Suprapubic skin (tissue), 4 donors: ENCODE results near the gene ATXN7.

Experiments
- EP300 ChIP-seq: sonication (generic); formaldehyde crosslinking; IDR thresholded peaks from one replicate; pipeline ENCODE4 v1.6.1; 2017; ENCODE audit warnings: antibody characterized with exemption
- POLR2A ChIP-seq, 2 donors: fragments of 450-650 bp; IDR thresholded peaks; one replicate each; pipeline ENCODE4 v1.6.1; 2017; ENCODE audit warnings: antibody characterized with exemption in 2 of 2, mild to moderate bottlenecking in 2 of 2, moderate library complexity in 2 of 2
- POLR2AphosphoS5 ChIP-seq, 3 donors: sonication (generic); formaldehyde crosslinking; IDR thresholded peaks; one replicate each; pipeline ENCODE4 v1.6.1; 2017; ENCODE audit warnings: antibody characterized with exemption in 3 of 3
- TF ChIP-seq, protein P1 (sequence below), 2 donors: fragments of 200-600 bp in 1 of 2; fragments of 450-650 bp in 1 of 2; sonication (generic) in 1 of 2; IDR thresholded peaks; one replicate each; pipeline ENCODE4 v1.5.1; 2016 to 2019; ENCODE audit warnings: antibody characterized with exemption in 2 of 2, mild to moderate bottlenecking in 1 of 2, moderate library complexity in 1 of 2

DNA sequence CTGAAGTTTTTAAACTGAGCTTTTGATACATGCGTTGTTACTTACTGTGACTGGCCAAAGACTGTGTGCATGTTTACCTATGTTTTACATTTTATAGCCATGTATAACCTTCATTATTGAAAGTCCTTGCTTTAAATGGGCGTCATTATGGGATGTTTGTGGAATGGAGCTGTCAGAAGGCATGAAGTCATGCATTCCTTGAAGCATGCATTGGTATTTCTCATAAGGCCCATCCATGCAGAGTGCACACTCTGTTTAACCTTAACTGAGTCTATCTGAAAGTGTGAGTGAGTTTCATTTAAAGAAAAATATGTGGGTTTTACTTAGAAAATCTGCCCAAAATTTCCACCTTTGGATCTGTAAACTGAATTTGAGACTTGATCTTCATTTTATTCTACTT, 108.5 kb downstream of the ATXN7 start:
- TF ChIP-seq, protein P1, sequence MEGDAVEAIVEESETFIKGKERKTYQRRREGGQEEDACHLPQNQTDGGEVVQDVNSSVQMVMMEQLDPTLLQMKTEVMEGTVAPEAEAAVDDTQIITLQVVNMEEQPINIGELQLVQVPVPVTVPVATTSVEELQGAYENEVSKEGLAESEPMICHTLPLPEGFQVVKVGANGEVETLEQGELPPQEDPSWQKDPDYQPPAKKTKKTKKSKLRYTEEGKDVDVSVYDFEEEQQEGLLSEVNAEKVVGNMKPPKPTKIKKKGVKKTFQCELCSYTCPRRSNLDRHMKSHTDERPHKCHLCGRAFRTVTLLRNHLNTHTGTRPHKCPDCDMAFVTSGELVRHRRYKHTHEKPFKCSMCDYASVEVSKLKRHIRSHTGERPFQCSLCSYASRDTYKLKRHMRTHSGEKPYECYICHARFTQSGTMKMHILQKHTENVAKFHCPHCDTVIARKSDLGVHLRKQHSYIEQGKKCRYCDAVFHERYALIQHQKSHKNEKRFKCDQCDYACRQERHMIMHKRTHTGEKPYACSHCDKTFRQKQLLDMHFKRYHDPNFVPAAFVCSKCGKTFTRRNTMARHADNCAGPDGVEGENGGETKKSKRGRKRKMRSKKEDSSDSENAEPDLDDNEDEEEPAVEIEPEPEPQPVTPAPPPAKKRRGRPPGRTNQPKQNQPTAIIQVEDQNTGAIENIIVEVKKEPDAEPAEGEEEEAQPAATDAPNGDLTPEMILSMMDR (IDR thresholded peaks at IDR 0.05) = no peak
- no peak for TF ChIP-seq POLR2AphosphoS5 (IDR thresholded peaks at IDR 0.05)
- no peak for TF ChIP-seq POLR2A (IDR thresholded peaks at IDR 0.05)
- no peak for TF ChIP-seq EP300
